GM13977 (cell line): Measurements from ENCODE around the gene ADI1.

Source experiments
- DNase-seq: peaks from one replicate; pipeline ENCODE4 v3.0.0; 2012; ENCODE audit warnings: low spot score
- in situ Hi-C: fragments of 300-500 bp; cut with MboI; formaldehyde crosslinking; loops from one replicate; pipeline ENCODE4 v1.12.0; 2022; ENCODE audit warnings: low sequenced_read_pairs, low pct_unique_long_range_greater_than_20kb, mixed read lengths, inconsistent platforms; ENCODE audit not compliant: unreplicated experiment
- TF ChIP-seq, protein P1 (sequence below): IDR thresholded peaks from 2 replicates; pipeline ENCODE4 v1.5.1; 2012; ENCODE audit warnings: mild to moderate bottlenecking, control low read depth; ENCODE audit not compliant: insufficient read depth; ENCODE audit errors: extremely low read depth, missing control alignments

The ADI1 gene

DNA sequence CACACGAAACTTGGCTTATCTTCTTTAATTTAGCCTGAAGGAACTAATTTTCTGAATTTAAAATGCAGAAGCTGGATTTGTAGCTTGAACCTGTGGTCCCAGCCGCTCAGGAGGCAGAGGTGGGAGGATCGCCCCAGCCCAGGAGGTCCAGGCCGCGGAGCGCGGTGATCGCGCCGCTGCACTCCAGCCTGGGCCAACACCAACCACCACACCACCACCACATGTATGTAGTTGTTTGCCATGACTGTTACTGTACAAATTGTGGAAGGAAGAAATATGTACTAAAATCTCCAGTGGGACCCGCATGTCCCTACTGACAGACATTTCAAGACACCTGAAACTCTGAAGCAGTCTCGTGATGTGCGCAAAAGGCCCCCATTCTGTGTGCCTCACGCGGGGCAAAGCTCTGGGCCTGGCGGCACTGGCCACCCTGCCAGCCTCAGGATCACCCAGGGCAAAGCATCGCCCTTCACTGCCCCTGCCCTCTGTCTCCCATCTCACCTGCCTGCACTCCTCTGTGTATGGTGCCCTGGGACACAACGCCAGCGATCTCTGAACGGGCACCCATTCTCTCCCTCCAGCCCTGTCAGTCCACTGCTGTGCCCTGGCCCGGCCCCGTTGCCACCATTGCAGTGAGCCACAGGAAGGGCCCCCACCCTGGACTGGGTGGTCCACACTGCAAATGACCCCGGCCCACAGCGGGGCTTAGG lies 10.1 kb upstream of the ADI1 start:
- in situ Hi-C loops: no loop called here
- TF ChIP-seq, protein P1, sequence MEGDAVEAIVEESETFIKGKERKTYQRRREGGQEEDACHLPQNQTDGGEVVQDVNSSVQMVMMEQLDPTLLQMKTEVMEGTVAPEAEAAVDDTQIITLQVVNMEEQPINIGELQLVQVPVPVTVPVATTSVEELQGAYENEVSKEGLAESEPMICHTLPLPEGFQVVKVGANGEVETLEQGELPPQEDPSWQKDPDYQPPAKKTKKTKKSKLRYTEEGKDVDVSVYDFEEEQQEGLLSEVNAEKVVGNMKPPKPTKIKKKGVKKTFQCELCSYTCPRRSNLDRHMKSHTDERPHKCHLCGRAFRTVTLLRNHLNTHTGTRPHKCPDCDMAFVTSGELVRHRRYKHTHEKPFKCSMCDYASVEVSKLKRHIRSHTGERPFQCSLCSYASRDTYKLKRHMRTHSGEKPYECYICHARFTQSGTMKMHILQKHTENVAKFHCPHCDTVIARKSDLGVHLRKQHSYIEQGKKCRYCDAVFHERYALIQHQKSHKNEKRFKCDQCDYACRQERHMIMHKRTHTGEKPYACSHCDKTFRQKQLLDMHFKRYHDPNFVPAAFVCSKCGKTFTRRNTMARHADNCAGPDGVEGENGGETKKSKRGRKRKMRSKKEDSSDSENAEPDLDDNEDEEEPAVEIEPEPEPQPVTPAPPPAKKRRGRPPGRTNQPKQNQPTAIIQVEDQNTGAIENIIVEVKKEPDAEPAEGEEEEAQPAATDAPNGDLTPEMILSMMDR: no peak
- DNase-seq: no peak

- TF ChIP-seq, protein P1: no peak
- DNase-seq: no peak
- in situ Hi-C loops: no loop called here
These were observed 8.8 kb upstream of the ADI1 start for GRCh38 chr2:3527886-3528785.

- no peak for DNase-seq
- TF ChIP-seq, protein P1: no peak
- in situ Hi-C loops: no loop called here
These were observed 7.5 kb upstream of the ADI1 start for GRCh38 chr2:3526871-3527270.

GRCh38 chr2:3523551-3524041 lies 4.3 kb upstream of the ADI1 start:
- no peak for DNase-seq
- TF ChIP-seq, protein P1: no peak
- in situ Hi-C loops: no loop called here

DNA sequence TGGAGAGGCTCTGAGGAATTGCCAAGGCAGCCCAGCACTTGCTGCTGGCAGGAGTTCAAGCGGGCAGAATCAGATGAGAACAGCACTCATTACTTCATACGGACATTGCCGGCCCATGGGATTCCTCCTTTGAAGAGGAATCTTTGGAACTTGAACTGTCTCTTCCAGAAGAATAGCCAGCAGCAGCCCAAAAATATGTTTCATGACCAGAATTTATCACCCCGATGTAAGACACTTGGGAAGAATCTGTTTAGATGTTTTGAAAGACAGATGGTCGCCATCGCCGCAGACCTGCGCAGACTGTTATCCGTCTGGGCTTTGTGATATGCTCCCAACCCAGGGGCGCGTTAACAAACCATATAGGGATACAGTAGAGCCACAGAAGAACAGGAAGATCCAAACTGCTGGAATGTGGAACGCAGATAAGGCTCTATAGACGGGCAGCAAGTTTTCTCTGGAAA lies 3.7 kb upstream of the ADI1 start:
- in situ Hi-C loops: no loop called here
- no peak for DNase-seq
- TF ChIP-seq, protein P1: no peak

DNA sequence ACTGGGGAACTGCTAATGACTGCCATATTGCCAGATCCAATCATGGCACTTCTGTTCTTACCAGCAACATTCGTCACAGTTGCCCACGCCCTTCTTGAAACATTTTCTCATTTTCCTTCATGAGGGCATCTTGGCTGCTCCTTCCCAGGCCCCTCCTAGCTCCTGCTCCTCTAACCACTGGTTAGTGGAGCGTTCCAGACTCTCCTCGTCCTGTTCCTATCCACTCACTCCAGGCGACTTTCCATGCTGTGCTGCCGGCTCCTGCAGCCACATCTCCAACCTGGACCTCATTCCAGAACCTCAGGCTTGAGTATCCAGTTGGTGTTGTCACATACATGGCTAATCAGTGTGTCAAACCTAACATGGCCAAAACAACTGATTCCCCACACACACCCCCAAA lies 1.3 kb upstream of the ADI1 start:
- no peak for DNase-seq
- in situ Hi-C loops: no loop called here
- TF ChIP-seq, protein P1: no peak
